Measurements from ENCODE around the gene FBXL4.
"Not testable (repeated sequence)": the region's sequence is repeated elsewhere in the genome, so short reads cannot be mapped to it uniquely, and the experiment has no call there.

DNA sequence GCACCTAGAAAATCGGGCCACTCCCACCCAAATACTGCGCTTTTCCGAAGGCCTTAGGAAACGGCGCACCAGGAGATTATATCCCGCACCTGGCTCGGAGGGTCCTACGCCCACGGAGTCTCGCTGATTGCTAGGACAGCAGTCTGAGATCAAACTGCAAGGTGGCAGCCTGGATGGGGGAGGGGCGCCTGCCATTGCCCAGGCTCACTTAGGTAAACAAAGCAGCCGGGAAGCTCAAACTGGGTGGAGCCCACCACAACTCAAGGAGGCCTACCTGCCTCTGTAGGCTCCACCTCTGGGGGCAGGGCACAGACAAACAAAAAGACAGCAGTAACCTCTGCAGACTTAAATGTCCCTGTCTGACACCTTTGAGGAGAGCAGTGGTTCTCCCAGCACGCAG, 36.8 kb downstream of the FBXL4 start:
- TF ChIP-seq, protein P1, sequence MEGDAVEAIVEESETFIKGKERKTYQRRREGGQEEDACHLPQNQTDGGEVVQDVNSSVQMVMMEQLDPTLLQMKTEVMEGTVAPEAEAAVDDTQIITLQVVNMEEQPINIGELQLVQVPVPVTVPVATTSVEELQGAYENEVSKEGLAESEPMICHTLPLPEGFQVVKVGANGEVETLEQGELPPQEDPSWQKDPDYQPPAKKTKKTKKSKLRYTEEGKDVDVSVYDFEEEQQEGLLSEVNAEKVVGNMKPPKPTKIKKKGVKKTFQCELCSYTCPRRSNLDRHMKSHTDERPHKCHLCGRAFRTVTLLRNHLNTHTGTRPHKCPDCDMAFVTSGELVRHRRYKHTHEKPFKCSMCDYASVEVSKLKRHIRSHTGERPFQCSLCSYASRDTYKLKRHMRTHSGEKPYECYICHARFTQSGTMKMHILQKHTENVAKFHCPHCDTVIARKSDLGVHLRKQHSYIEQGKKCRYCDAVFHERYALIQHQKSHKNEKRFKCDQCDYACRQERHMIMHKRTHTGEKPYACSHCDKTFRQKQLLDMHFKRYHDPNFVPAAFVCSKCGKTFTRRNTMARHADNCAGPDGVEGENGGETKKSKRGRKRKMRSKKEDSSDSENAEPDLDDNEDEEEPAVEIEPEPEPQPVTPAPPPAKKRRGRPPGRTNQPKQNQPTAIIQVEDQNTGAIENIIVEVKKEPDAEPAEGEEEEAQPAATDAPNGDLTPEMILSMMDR (IDR thresholded peaks at IDR 0.05; ENCODE audit: poor library complexity) = not testable (repeated sequence)
- TF ChIP-seq EZH2 (IDR thresholded peaks at IDR 0.05; ENCODE audit: borderline replicate concordance) = not testable (repeated sequence)

All from hepatocyte (in vitro differentiated cells).